ENCODE results near the gene FBXL14.

FBXL14 gene

GRCh38 chr12:1536817-1537216 is 57.6 kb downstream of the FBXL14 start:
- H3K4me3 ChIP-seq (replicated peaks in 1 of 2; ENCODE audit: low read depth in 2 of 2, low read length in 2 of 2) = no peak overlapping the region
- no peak for TF ChIP-seq CTCF (IDR thresholded peaks at IDR 0.05; ENCODE audit: low read depth, low read length)
- no peak for DNase-seq (ENCODE audit: low read depth in 2 of 2)

GRCh38 chr12:1534748-1535147 is 59.6 kb downstream of the FBXL14 start:
- H3K4me3 ChIP-seq (replicated peaks in 1 of 2; ENCODE audit: low read depth in 2 of 2, low read length in 2 of 2) = no peak overlapping the region
- DNase-seq (ENCODE audit: low read depth in 2 of 2) = no peak
- no peak for TF ChIP-seq CTCF (IDR thresholded peaks at IDR 0.05; ENCODE audit: low read depth, low read length)

- no peak for TF ChIP-seq CTCF (IDR thresholded peaks at IDR 0.05; ENCODE audit: low read depth, low read length)
- H3K4me3 ChIP-seq (replicated peaks in 1 of 2; ENCODE audit: low read depth in 2 of 2, low read length in 2 of 2) = peak overlapping the region in 1 of 2 donors; percentile 45
- DNase-seq (ENCODE audit: low read depth in 2 of 2) = peak in 1 of 2 donors; percentile 41
Measured at GRCh38 chr12:1533602-1534304, 60.6 kb downstream of the FBXL14 start.

- peak; percentile 10 for TF ChIP-seq CTCF (IDR thresholded peaks at IDR 0.05; ENCODE audit: low read depth, low read length)
- H3K4me3 ChIP-seq (replicated peaks in 1 of 2; ENCODE audit: low read depth in 2 of 2, low read length in 2 of 2) = peak overlapping the region in 1 of 2 donors; percentile 45
- DNase-seq (ENCODE audit: low read depth in 2 of 2) = peak in 1 of 2 donors; percentile 24
Measured at GRCh38 chr12:1533205-1533601, 61.2 kb downstream of the FBXL14 start.

GRCh38 chr12:1532375-1533165 is 61.8 kb downstream of the FBXL14 start:
- no peak for TF ChIP-seq CTCF (IDR thresholded peaks at IDR 0.05; ENCODE audit: low read depth, low read length)
- no peak for DNase-seq (ENCODE audit: low read depth in 2 of 2)
- peak overlapping the region in 1 of 2 donors; percentile 69 for H3K4me3 ChIP-seq (replicated peaks in 1 of 2; ENCODE audit: low read depth in 2 of 2, low read length in 2 of 2)

GRCh38 chr12:1531654-1532374 is 62.6 kb downstream of the FBXL14 start:
- peak overlapping the region; percentile 41 to 69 for H3K4me3 ChIP-seq (replicated peaks in 1 of 2; ENCODE audit: low read depth in 2 of 2, low read length in 2 of 2)
- no peak for TF ChIP-seq CTCF (IDR thresholded peaks at IDR 0.05; ENCODE audit: low read depth, low read length)
- DNase-seq (ENCODE audit: low read depth in 2 of 2) = no peak

Measured in cardiac fibroblast (primary cell).